ENCODE measurements around the gene LHFPL3. TPM values are rescaled to one million over a fixed set of nuclear protein-coding genes. Genes with fewer than 3 reads are reported as not detected.
"Not testable (repeated sequence)": the region's sequence is repeated elsewhere in the genome, so short reads cannot be mapped to it uniquely, and the experiment has no call there.

The LHFPL3 gene
- total and polyA plus RNA-seq, 2 of the 13 experiments (the other 11 are each of a cell fraction or from before 2014, with no cell fraction given), result not detected

DNA sequence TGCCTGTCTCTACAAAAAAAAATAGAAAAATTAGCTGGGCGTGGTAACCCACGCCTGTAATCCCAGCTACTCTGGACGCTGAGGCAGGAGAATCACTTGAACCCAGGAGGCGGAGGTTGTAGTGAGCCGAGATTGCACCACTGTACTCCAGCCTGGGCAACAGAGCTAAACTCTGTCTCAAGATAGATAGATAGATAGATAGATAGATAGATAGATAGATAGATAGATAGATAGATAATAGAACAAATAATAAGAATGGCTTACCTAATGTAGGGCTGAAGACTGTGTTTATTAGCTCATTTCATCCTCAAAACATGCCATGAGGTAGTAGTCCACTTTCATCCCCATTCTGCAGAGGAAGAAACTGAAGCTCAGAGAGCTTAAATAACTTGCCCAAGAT lies 597.8 kb downstream of the LHFPL3 start:
- FAIRE-seq; intact Hi-C loops (cut with micrococcal nuclease; ENCODE audit: unreplicated experiment): not testable (repeated sequence)

DNA sequence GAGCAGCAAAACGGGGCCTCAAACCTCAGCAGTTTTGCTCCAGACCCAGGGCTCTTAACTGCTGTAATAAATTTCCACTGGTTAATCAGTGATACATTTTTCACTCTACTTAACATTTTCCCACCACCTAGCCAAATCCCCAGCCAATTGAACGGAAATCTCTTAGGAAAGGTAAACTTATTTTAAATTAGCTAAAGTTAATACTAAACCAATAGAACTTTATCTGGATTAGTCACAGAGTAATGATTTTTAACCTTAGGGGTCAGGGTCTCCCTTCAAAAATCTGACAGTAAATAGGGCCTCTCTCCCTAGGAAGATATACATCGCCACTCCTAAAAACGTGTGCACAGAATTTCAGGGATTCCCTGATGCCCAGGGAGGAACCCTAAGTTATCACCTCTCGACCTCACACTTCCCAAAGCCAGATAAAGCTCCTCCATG lies 598.2 kb downstream of the LHFPL3 start:
- ChIA-PET CTCF (ENCODE audit: low intra/inter-chr PET ratio, low total read pairs) (no interaction called here), POLR2A (interaction anchor here (1.0 to 1.1 kb wide), 2 partner anchors 17 to 18 kb away, joined by 3 to 4 read pairs; no protein-coding TSS in a partner anchor)
- H3K27me3 ChIP-seq (ENCODE audit: control insufficient read depth in 1 of 2, insufficient read depth in 2 of 2, low read length in 2 of 2), result 0 out of 5 replicates have a peak, but pooled peaks cover 0 to 3% of the 10 kb centered on the region in 2 experiments
- no peak for FAIRE-seq
- intact Hi-C loops (cut with micrococcal nuclease; ENCODE audit: unreplicated experiment) (no loop called here), in situ Hi-C loops (cut with HindIII; ENCODE audit: extremely low pct_ligation_motif_present, low pct_unique_long_range_greater_than_20kb) (no loop called here)
- no peaks in the 10 kb centered on the region for H4K20me1 ChIP-seq (ENCODE audit: insufficient read depth, low read length)
- H3K27ac ChIP-seq (ENCODE audit: extremely low read length, insufficient read depth, low read length), result no peak overlapping the region
- H3K4me2 ChIP-seq (ENCODE audit: low read depth, low read length), result peak overlapping the region; percentile 47; the same call in 1 of the 2 replicates
- WGBS (ENCODE audit: low lambda C conversion rate), result 4% methylated on average over 4 of the region's 5 CpGs
- H3K9ac ChIP-seq (ENCODE audit: insufficient read depth, low read depth, low read length), result no peak overlapping the region
- no TSS peak for BruUV-seq (replicated peaks)
- no peak overlapping the region for H2AFZ ChIP-seq (ENCODE audit: low read length)
- ATAC-seq, result no peak
- peak; percentile 10; the same call in 1 of the 2 replicates for TF ChIP-seq NR2F6 (IDR thresholded peaks at IDR 0.05)
- no peak for TF ChIP-seq NR2F6 (CRISPR knock-in tag; IDR thresholded peaks at IDR 0.05)
- 0 out of 2 replicates have a peak, but pooled peaks have one; percentile 35 for TF ChIP-seq NR2F2 (IDR thresholded peaks at IDR 0.05; ENCODE audit: borderline replicate concordance, low read depth)
- TF ChIP-seq, protein P1, sequence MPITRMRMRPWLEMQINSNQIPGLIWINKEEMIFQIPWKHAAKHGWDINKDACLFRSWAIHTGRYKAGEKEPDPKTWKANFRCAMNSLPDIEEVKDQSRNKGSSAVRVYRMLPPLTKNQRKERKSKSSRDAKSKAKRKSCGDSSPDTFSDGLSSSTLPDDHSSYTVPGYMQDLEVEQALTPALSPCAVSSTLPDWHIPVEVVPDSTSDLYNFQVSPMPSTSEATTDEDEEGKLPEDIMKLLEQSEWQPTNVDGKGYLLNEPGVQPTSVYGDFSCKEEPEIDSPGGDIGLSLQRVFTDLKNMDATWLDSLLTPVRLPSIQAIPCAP (CRISPR knock-in tag; IDR thresholded peaks at IDR 0.05; ENCODE audit: low read depth), result no peak
- TF ChIP-seq REPIN1 (CRISPR knock-in tag; IDR thresholded peaks at IDR 0.05; ENCODE audit: borderline replicate concordance, low read depth), result no peak
- TF ChIP-seq ZNF562 (CRISPR knock-in tag; IDR thresholded peaks at IDR 0.05; ENCODE audit: borderline replicate concordance), result no peak
- no peaks in the 10 kb centered on the region for H3K36me3 ChIP-seq (replicated peaks in 1 of 2; ENCODE audit: control insufficient read depth in 1 of 2, insufficient read depth in 2 of 2, low read length in 2 of 2)
- H3K4me3 ChIP-seq (replicated peaks in 1 of 3; ENCODE audit: insufficient read depth in 1 of 3, low read depth in 2 of 3, low read length in 3 of 3), result no peak overlapping the region
- no peaks in the 10 kb centered on the region for H3K9me3 ChIP-seq (ENCODE audit: low read length)
- no peak for DNase-seq (ENCODE audit: low spot score)
- peaks cover 50% of the 10 kb centered on the region for H3K4me1 ChIP-seq (ENCODE audit: insufficient read depth, low read length)
- H3K79me2 ChIP-seq (ENCODE audit: insufficient read depth, low read length), result no peaks in the 10 kb centered on the region

More for the DNA sequence above, 597.8 kb downstream of the LHFPL3 start:
- H2AFZ ChIP-seq (ENCODE audit: low read length); H3K27me3 ChIP-seq (ENCODE audit: control insufficient read depth in 1 of 2, insufficient read depth in 2 of 2, low read length in 2 of 2); H3K9ac ChIP-seq (ENCODE audit: insufficient read depth, low read depth, low read length); H3K4me3 ChIP-seq (replicated peaks in 1 of 3; ENCODE audit: insufficient read depth in 1 of 3, low read depth in 2 of 3, low read length in 3 of 3); H3K4me2 ChIP-seq (ENCODE audit: low read depth, low read length); H3K36me3 ChIP-seq (replicated peaks in 1 of 2; ENCODE audit: control insufficient read depth in 1 of 2, insufficient read depth in 2 of 2, low read length in 2 of 2); CTCF ChIA-PET (ENCODE audit: low intra/inter-chr PET ratio, low total read pairs); H4K20me1 ChIP-seq (ENCODE audit: insufficient read depth, low read length); ATAC-seq; in situ Hi-C loops (cut with HindIII; ENCODE audit: extremely low pct_ligation_motif_present, low pct_unique_long_range_greater_than_20kb); H3K79me2 ChIP-seq (ENCODE audit: insufficient read depth, low read length); BruUV-seq (replicated peaks); H3K27ac ChIP-seq (ENCODE audit: extremely low read length, insufficient read depth, low read length); H3K9me3 ChIP-seq (ENCODE audit: low read length); DNase-seq (ENCODE audit: low spot score): not testable (repeated sequence)
- H3K4me1 ChIP-seq (ENCODE audit: insufficient read depth, low read length), result peaks cover 46% of the 10 kb centered on the region
- 60% methylated on average over 5 of the region's 5 CpGs for WGBS (ENCODE audit: low lambda C conversion rate)
- POLR2A ChIA-PET, result interaction anchor here (0.6 to 1.0 kb wide), 2 partner anchors 19 to 815 kb away, joined by 4 read pairs; no protein-coding TSS in a partner anchor
